ENCODE results near the gene MT1F. TPM values are rescaled to one million over a fixed set of nuclear protein-coding genes. Genes with fewer than 3 reads are reported as not detected.
"Not testable (repeated sequence)": the region's sequence is repeated elsewhere in the genome, so short reads cannot be mapped to it uniquely, and the experiment has no call there.

Gene MT1F
- total RNA-seq, 2 experiments from 2014 or later: 7.0 to 7.1 TPM

DNA sequence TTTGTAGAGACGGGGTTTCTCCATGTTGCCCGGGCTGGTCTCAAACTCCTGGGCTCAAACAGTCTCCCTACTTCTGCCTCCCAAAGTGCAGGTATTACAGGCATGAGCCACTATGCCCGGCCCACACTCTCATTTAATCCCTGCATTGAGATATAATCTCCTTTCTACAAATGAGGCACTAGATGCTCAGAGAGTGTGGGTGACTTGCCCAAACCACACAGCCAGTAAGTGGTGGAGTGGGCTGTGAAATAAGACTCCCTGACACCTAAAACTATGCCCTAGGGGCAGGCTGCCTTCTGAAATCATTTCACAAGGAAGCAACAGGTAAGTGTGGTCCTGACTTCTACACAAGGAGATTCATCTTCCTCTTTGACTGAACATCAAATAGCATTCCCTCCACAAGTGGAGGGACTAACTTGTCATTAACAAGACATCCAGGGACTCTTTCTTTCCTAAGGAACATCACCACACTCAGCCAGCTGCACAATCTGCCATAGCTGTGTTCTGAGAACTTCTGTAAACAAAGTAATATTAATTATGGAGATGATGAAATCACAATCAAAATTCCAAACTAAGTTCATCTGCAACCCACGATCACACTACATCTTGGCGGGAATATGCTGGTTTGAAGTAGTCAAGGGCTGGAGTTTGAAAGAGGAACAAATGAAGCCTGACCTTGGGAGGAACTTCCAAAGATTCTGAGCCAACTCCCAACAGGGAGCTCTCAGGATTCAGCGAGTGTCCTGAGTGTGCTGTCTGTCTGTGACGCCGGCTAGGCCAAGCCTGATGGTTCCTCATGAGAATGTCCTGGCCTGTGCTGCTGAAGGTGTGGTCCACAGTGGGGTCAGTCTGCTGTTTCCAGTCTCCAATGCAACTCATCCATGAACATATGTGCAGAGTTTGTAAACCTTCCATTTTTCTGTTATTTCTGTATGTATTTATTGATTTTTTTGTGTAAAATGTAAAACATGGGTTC, 7.8 kb downstream of the MT1F start:
- POLR2A ChIA-PET; CTCF ChIA-PET; DNase-seq; H3K9me3 Mint-ChIP-seq (ENCODE audit: low read depth); H3K27ac Mint-ChIP-seq; ATAC-seq; H3K36me3 Mint-ChIP-seq (ENCODE audit: low read depth); intact Hi-C loops (cut with DNase I, micrococcal nuclease); H3K4me3 Mint-ChIP-seq: not testable (repeated sequence)
- H3K4me1 Mint-ChIP-seq: peaks cover 26% of the 10 kb centered on the region
- peaks cover 47% of the 10 kb centered on the region for H3K27me3 Mint-ChIP-seq

DNA sequence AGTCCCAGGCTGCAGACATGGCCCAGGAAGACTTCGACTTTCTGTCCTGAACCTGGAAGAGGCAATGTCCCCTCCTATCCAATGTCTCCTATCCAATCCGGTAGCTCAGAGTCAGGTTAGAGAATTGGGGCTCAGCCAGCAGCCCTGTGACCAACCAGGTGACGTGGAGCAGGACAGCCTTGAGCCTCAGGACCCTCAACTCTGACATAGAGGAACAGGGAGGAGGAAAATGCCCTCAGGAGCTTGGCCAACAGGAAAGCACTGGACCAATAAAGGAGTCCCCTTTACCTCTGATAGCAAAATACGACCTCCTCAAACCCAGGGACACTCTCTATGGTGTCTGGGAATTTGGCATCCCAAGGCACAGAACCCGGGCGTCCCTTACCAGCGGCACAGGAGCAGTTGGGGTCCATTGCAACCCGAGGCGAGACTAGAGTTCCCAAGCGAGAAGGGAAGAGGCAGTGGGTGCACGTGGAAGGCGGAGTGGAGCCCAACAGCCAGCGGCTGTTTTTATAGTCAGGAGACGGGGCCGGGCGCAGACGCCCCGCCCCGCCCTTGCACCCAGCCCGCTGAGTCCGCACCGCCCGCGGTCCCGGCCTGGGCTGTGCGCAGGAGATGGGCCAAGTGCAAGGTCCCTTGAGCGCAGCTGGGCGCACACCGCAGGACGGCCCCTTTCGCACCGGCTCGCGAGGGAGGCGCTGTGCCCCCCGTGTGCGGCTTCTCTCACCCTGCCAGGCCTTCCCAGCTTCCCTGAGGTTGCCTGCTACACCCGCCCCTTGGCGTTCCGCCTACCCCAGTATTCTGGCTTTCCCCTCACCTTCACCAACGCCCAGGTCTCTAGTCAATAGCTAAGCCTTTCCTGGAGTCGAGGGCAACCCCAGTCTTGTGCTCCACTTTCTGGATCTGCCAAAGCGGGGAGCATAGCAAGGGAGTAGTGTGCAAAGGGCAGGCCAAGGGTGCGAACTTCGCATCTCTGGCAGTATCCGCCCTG, 10.1 kb downstream of the MT1F start, which contains the start of gene MT1G:
Gene MT1G (minus strand): TSS at position 485 of the 991 bp plus-strand sequence. CDS start 72 bp downstream, at position 413.
- Mint-ChIP-seq H3K36me3 (ENCODE audit: low read depth) (no peaks in the 10 kb centered on the region), H3K4me3 (peak within 1 kb of the TSS; percentile 50), H3K4me1 (peaks cover 19% of the 10 kb centered on the region), H3K27me3 (peaks cover 63% of the 10 kb centered on the region), H3K9me3 (ENCODE audit: low read depth) (no peaks in the 10 kb centered on the region), H3K27ac (no peak within 1 kb of the TSS)
- CTCF ChIA-PET: interaction anchor here (1.1 to 1.3 kb wide), 2 partner anchors 10 to 11 kb away, joined by 3 to 5 read pairs; no protein-coding TSS in a partner anchor
- intact Hi-C loops (cut with DNase I, micrococcal nuclease): loop anchor here (1.0 to 2.0 kb wide), 3 partner anchors 14 to 43 kb away; partner anchors contain the start of genes MT1X (in 2 of the 2) and MT1E (in 1 of the 2)
- POLR2A ChIA-PET: no interaction called here
- ATAC-seq: peak; percentile 70
- DNase-seq: peak; percentile 69

DNA sequence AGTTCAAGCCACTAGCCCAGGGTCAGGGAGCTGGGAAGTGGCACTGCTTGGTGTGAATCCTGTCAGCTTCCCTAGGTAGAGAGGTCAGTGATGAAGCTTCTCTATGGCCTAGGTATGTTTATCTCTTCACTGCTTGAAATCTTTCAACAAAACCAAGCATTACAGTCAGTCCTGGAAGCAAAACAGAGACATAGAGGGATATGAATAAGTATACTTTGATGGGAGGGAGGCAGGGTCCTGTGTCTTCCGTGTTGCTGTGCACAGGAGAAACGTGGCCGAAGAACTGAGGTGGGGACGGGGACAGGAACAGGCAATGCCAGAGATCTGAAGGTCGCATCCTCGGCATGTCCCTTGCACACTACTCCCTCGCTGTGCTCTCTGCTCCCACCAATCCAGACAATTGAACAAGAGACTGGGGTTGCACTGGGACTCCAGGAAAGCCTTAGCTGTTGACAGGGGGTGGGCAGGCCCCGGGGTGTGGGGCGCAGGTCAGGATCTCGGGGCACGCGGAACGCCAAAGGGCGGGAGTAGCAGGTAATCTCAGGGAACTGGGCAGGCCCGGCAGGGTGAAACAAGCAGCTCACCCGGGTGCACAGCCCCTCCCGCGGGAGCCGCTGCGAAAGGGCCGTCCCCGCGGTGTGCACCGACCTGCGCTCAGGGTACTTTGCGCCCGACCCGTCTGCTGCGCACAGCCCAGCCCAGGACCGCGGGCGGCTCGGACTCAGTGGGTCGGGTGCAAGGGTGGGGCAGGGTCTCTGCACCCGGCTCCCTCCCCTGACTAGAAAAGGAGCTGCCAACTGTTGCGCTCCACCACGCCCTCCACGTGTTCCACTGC, 11.5 kb downstream of the MT1F start, which contains the start of gene MT1H:
Gene MT1H (plus strand): TSS at position 810 of the 835 bp plus-strand sequence. CDS start 71 bp downstream, outside the sequence.
- H3K27ac Mint-ChIP-seq: no peak within 1 kb of the TSS
- H3K4me1 Mint-ChIP-seq: peaks cover 18% of the 10 kb centered on the region
- H3K27me3 Mint-ChIP-seq: peaks cover 70% of the 10 kb centered on the region
- peak; percentile 45 for DNase-seq
- ATAC-seq: peak; percentile 43
- H3K4me3 Mint-ChIP-seq: no peak within 1 kb of the TSS
- H3K9me3 Mint-ChIP-seq (ENCODE audit: low read depth): no peaks in the 10 kb centered on the region
- ChIA-PET POLR2A (interaction anchor here (0.6 to 1.0 kb wide), 3 partner anchors 13 to 747 kb away, joined by 4 to 5 read pairs (median 4); partner anchors contain the start of genes MT1X and MT2A), CTCF (interaction anchor here (1.3 kb wide), 1 partner anchor 10 kb away, joined by 5 read pairs; no protein-coding TSS in a partner anchor)
- H3K36me3 Mint-ChIP-seq (ENCODE audit: low read depth): no peaks in the 10 kb centered on the region
- intact Hi-C loops (cut with DNase I, micrococcal nuclease): loop anchor here (2.0 kb wide), 2 partner anchors 14 to 44 kb away; partner anchors contain the start of genes MT1E (in 1 of the 2) and MT1X (in 1 of the 2)

DNA sequence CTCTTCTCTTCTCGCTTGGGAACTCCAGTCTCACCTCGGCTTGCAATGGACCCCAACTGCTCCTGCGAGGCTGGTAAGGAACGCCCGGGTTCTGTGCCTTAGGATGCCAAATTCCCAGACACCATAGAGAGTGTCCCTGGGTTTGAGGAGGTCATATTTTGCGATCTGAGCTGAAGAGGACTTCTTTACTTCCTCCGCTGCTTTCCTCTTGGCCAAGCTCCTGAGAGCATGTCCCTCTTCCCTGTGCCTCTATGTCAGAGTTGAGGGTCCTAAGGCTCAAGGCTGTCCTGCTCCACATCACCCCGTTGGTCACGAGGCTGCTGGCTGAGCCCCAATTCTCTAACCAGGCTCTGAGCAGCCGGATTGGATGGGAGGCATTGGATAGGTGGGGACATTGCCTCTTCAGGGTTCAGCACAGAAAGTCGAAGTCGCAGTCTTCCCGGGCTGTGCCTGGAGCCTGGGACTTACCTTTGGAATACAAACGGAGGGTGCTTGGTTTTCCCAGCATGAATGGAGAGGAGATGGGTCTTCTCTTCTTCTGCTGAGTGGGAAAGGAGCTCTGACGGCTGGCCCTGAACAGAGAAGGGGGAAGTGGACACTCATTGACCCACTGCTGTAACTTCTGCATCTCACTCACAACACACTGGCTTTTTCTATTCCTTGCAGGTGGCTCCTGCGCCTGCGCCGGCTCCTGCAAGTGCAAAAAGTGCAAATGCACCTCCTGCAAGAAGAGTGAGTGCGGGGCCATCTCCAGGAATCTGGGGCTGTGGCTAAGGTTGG, 12.3 kb downstream of the MT1F start:
- ChIA-PET CTCF (interaction anchor here (1.2 kb wide), 1 partner anchor 32 kb away, joined by 3 read pairs; no protein-coding TSS in a partner anchor), POLR2A (interaction anchor here (0.6 to 1.0 kb wide), 3 partner anchors 12 to 746 kb away, joined by 4 to 5 read pairs (median 4); partner anchors contain the start of genes MT1X and MT2A)
- no peaks in the 10 kb centered on the region for H3K36me3 Mint-ChIP-seq (ENCODE audit: low read depth)
- intact Hi-C loops (cut with DNase I, micrococcal nuclease): loop anchor here (2.0 kb wide), 2 partner anchors 13 to 45 kb away; partner anchors contain the start of genes MT1E (in 1 of the 2) and MT1X (in 1 of the 2)
- DNase-seq: no peak
- ATAC-seq: no peak
- no peaks in the 10 kb centered on the region for H3K9me3 Mint-ChIP-seq (ENCODE audit: low read depth)
- no peak overlapping the region for H3K27ac Mint-ChIP-seq
- H3K4me3 Mint-ChIP-seq: no peak overlapping the region
- H3K4me1 Mint-ChIP-seq: peaks cover 18% of the 10 kb centered on the region
- peaks cover 73% of the 10 kb centered on the region for H3K27me3 Mint-ChIP-seq

DNA sequence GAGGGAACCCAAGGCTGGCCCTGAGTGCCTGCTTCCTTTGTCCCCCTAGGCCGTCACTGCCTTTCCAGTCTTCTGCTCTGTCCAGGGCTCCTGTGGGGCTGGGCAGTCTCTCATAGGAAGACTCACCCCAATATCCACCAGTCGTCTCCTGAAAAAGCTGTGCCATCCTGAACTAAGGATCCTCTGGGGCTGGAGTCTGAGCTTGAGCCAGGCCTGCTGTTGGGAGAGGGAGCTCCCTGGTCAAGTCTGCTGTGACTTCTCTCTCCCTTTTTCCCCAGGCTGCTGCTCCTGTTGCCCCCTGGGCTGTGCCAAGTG, 12.8 kb downstream of the MT1F start:
- Mint-ChIP-seq H3K4me3 (no peak overlapping the region), H3K9me3 (ENCODE audit: low read depth) (no peaks in the 10 kb centered on the region), H3K36me3 (ENCODE audit: low read depth) (no peaks in the 10 kb centered on the region), H3K4me1 (peaks cover 23% of the 10 kb centered on the region), H3K27me3 (peaks cover 76% of the 10 kb centered on the region), H3K27ac (no peak overlapping the region)
- ChIA-PET POLR2A (no interaction called here), CTCF (interaction anchor here (1.2 kb wide), 1 partner anchor 32 kb away, joined by 3 read pairs; no protein-coding TSS in a partner anchor)
- DNase-seq (no peak), ATAC-seq (no peak)
- intact Hi-C loops (cut with DNase I, micrococcal nuclease): no loop called here

DNA sequence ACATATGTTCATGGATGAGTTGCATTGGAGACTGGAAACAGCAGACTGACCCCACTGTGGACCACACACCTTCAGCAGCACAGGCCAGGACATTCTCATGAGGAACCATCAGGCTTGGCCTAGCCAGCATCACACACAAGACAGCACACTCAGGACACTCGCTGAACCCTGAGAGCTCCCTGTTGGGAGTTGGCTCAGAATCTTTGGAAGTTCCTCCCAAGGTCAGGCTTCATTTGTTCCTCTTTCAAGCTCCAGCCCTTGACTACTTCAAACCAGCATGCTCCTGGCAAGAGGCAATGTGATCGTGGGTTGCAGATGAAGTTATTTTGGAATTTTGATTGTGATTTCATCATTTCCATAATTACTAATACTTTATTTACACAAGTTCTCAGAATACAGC, 13.9 kb downstream of the MT1F start:
- DNase-seq; CTCF ChIA-PET; H3K27ac Mint-ChIP-seq; ATAC-seq; intact Hi-C loops (cut with DNase I, micrococcal nuclease); POLR2A ChIA-PET; H3K36me3 Mint-ChIP-seq (ENCODE audit: low read depth); H3K9me3 Mint-ChIP-seq (ENCODE audit: low read depth); H3K4me3 Mint-ChIP-seq: not testable (repeated sequence)
- H3K4me1 Mint-ChIP-seq: peaks cover 28% of the 10 kb centered on the region
- H3K27me3 Mint-ChIP-seq: peaks cover 67% of the 10 kb centered on the region

DNA sequence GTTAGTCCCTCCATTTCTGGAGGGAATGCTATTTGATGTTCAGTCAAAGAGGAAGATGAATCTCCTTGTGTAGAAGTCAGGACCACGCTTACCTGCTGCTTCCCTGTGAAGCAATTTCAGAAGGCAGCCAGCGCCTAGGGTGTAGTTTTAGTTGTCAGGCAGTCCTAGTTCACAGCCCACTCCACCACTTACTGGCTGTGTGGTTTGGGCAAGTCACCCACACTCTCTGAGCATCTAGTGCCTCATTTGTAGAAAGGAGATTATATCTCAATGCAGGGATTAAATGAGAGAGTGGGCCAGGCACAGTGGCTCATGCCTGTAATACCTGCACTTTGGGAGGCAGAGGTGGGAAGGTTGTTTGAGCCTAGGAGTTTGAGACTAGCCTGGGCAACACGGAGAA, 14.4 kb downstream of the MT1F start:
- DNase-seq; intact Hi-C loops (cut with DNase I, micrococcal nuclease); H3K4me3 Mint-ChIP-seq; H3K9me3 Mint-ChIP-seq (ENCODE audit: low read depth); H3K36me3 Mint-ChIP-seq (ENCODE audit: low read depth); ATAC-seq; H3K27ac Mint-ChIP-seq: not testable (repeated sequence)
- CTCF ChIA-PET: interaction anchor here (2.3 kb wide), 1 partner anchor 30 kb away, joined by 16 read pairs; no protein-coding TSS in a partner anchor
- H3K4me1 Mint-ChIP-seq: peaks cover 28% of the 10 kb centered on the region
- POLR2A ChIA-PET: interaction anchor here (0.7 kb wide), 1 partner anchor 11 kb away, joined by 3 read pairs; no protein-coding TSS in a partner anchor
- peaks cover 64% of the 10 kb centered on the region for H3K27me3 Mint-ChIP-seq

DNA sequence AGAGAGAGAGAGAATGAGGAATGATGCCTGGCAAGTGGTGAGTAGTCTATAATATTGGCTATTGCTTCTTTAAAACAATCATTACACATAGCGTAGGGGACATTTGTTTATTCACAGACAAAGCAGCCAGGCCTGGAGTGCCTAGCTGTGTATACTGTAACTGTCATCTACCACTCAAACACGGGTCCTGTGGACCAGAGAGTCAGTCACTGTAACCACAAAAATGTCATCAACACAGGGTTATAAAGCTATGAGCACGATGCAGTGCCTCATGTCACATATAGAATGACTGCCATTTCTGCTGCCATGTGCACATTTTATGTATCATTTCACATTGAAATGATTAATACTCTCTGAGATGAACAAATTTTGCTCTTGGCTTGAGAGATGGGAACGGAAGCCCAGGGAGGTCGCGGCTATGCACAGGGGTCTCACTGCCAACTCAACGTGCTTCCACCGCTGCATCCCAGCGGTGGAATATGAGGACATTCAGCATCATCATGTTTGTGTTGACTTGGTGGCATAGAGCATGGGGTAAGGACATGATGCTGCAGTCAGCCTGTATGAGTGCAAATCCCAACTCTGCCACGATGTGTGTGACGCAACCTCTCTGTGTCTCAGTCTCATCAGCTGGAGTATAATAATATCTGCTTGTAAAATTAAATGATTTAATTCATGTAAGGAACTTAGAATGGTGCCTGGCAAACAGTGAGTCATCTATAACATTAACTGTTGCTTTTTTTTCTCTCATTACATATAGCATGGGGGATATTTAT, 15.2 kb downstream of the MT1F start:
- ATAC-seq: peak; percentile 18
- CTCF ChIA-PET: interaction anchor here (0.5 to 2.3 kb wide), 7 partner anchors 10 to 97 kb away, joined by 3 to 16 read pairs (median 4); partner anchors contain the start of gene MT1X
- Mint-ChIP-seq H3K36me3 (ENCODE audit: low read depth) (no peaks in the 10 kb centered on the region), H3K4me1 (peaks cover 25% of the 10 kb centered on the region), H3K9me3 (ENCODE audit: low read depth) (no peaks in the 10 kb centered on the region), H3K27ac (no peak overlapping the region), H3K27me3 (peaks cover 57% of the 10 kb centered on the region), H3K4me3 (no peak overlapping the region)
- DNase-seq: no peak
- POLR2A ChIA-PET: interaction anchor here (0.7 kb wide), 1 partner anchor 10 kb away, joined by 3 read pairs; no protein-coding TSS in a partner anchor
- intact Hi-C loops (cut with DNase I, micrococcal nuclease): no loop called here

DNA sequence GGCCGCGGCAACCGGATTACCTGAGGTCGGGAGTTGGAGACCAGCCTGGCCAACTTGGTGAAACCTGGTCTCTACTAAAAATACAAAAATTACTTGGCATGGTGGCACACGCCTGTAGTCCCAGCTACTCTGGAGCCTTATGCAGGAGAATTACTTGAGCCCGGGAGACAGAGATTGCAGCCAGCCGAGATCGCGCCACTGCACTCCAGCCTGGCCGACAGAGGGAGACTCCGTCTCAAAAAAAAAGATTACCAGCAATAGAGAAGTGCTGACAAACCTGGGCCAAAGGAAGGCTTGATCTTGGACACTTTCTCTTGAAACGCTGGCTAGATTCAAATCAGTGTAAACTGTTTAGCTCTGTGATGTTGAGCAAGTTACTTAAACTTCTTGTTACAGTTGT, 16.2 kb downstream of the MT1F start:
- CTCF ChIA-PET: interaction anchor here (1.2 to 2.3 kb wide), 4 partner anchors 9 to 98 kb away, joined by 4 to 16 read pairs (median 4); partner anchors contain the start of gene MT1X
- Mint-ChIP-seq H3K4me3 (no peak overlapping the region), H3K27me3 (peaks cover 49% of the 10 kb centered on the region), H3K27ac (no peak overlapping the region), H3K4me1 (peaks cover 19% of the 10 kb centered on the region), H3K9me3 (ENCODE audit: low read depth) (no peaks in the 10 kb centered on the region), H3K36me3 (ENCODE audit: low read depth) (no peaks in the 10 kb centered on the region)
- ATAC-seq: no peak
- POLR2A ChIA-PET: interaction anchor here (0.9 kb wide), 1 partner anchor 48 kb away, joined by 3 read pairs; the partner anchor contains the start of gene MT1E
- intact Hi-C loops (cut with DNase I, micrococcal nuclease): loop anchor here in 1 of 2 experiments (1.0 kb wide), 1 partner anchor 28 kb away; no protein-coding TSS in a partner anchor
- DNase-seq: peak; percentile 53

All from activated CD4-positive, alpha-beta T cell treated with anti-CD3 and anti-CD28 coated beads for 36 hours (primary cell).